ENCODE measurements around the gene MYL7.

MYL7 gene

GRCh38 chr7:44167920-44168319 lies 26.8 kb upstream of the MYL7 start:
- H3K27me3 ChIP-seq (ENCODE audit: insufficient read depth, low read length) = no peaks in the 10 kb centered on the region
- peaks cover 9% of the 10 kb centered on the region; the same call in 1 of the 2 replicates for H3K4me1 ChIP-seq (ENCODE audit: insufficient read depth, low read length)
- H3K4me3 ChIP-seq (ENCODE audit: low read length) = no peak overlapping the region
- no peaks in the 10 kb centered on the region for H3K36me3 ChIP-seq (ENCODE audit: insufficient read depth, low read length)
- H3K27ac ChIP-seq (ENCODE audit: low read depth, low read length) = no peak overlapping the region
- no peak overlapping the region for H3K9ac ChIP-seq (ENCODE audit: low read depth, low read length)
- peaks cover 2% of the 10 kb centered on the region; the same call in 1 of the 2 replicates for H3K9me3 ChIP-seq (ENCODE audit: insufficient read depth, low read depth, low read length)

- no peak overlapping the region for H3K27ac ChIP-seq (ENCODE audit: low read depth, low read length)
Observed at GRCh38 chr7:44163591-44163990, 22.5 kb upstream of the MYL7 start.

DNA sequence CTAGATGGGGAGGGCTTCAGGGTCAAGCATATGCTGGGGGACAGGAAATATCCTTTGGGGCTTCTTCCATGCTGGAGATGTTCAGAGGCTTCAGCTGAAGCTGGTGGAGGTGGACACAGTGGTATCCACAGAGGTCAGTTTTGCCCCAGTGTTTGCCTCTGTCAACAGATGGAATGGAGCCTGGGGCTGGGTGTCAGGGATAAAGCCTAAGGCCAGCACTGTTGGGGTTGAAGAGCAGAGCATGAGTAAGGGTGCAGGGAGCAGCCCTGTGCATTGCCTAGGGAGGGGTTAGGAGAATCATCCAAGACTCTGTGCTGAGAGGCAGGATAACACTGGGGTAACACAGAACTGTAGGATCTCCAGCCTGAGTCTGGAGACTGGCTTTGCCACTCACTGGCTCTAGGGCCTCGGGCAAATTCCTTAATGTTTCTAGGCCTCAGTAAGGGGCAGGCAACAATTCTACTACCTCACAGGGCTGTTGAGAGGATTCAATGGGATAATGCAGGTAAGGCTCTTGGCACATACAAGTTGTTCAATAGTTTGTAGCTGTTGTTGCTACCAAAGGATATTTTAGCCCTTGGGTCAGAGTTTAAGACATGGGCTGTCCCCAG lies 21.8 kb upstream of the MYL7 start:
- no peaks in the 10 kb centered on the region for H3K27me3 ChIP-seq (ENCODE audit: insufficient read depth, low read length)
- H3K4me1 ChIP-seq (ENCODE audit: insufficient read depth, low read length) = peaks cover 9% of the 10 kb centered on the region; the same call in 1 of the 2 replicates
- H3K4me3 ChIP-seq (ENCODE audit: low read length) = no peak overlapping the region
- no peaks in the 10 kb centered on the region for H3K36me3 ChIP-seq (ENCODE audit: insufficient read depth, low read length)
- 84% methylated on average over 1 of the region's 1 CpG for WGBS
- no peak overlapping the region for H3K9ac ChIP-seq (ENCODE audit: low read depth, low read length)
- no peak overlapping the region for H3K27ac ChIP-seq (ENCODE audit: low read depth, low read length)
- peaks cover 2% of the 10 kb centered on the region; the same call in 1 of the 2 replicates for H3K9me3 ChIP-seq (ENCODE audit: insufficient read depth, low read depth, low read length)

More at GRCh38 chr7:44163591-44163990, 22.5 kb upstream of the MYL7 start:
- Histone ChIP-seq H3K36me3 (ENCODE audit: insufficient read depth, low read length) (no peaks in the 10 kb centered on the region), H3K4me3 (ENCODE audit: low read length) (no peak overlapping the region), H3K4me1 (ENCODE audit: insufficient read depth, low read length) (peaks cover 9% of the 10 kb centered on the region; the same call in 1 of the 2 replicates), H3K27me3 (ENCODE audit: insufficient read depth, low read length) (no peaks in the 10 kb centered on the region), H3K9ac (ENCODE audit: low read depth, low read length) (no peak overlapping the region), H3K9me3 (ENCODE audit: insufficient read depth, low read depth, low read length) (peaks cover 2% of the 10 kb centered on the region; the same call in 1 of the 2 replicates)
- WGBS = 75% methylated on average over 1 of the region's 1 CpG

DNA sequence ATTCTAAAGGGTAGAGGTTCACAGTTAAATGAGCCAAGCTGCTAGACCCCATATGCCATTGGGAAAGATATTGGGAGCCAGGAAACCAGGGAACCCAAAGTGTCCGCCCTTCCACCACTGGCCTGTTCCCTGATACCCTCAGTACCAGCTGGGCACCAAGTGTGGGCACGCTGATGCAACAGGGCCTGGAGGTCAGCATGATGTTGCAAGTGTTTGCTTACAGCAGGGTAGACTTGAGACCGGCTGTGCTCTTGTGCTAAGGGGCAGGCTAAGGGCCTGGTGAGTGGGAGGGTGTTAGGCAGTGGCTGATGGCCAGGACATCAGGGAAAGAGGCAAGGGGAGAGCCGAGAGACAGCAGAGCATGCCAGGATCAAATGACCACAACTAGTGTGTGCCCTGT lies 21.0 kb upstream of the MYL7 start:
- Histone ChIP-seq H3K36me3 (ENCODE audit: insufficient read depth, low read length) (no peaks in the 10 kb centered on the region), H3K4me3 (ENCODE audit: low read length) (no peak overlapping the region), H3K9me3 (ENCODE audit: insufficient read depth, low read depth, low read length) (peaks cover 2% of the 10 kb centered on the region; the same call in 1 of the 2 replicates), H3K27ac (ENCODE audit: low read depth, low read length) (no peak overlapping the region), H3K9ac (ENCODE audit: low read depth, low read length) (no peak overlapping the region), H3K4me1 (ENCODE audit: insufficient read depth, low read length) (peaks cover 9% of the 10 kb centered on the region; the same call in 1 of the 2 replicates), H3K27me3 (ENCODE audit: insufficient read depth, low read length) (no peaks in the 10 kb centered on the region)
- WGBS = 87% methylated on average over 4 of the region's 4 CpGs

DNA sequence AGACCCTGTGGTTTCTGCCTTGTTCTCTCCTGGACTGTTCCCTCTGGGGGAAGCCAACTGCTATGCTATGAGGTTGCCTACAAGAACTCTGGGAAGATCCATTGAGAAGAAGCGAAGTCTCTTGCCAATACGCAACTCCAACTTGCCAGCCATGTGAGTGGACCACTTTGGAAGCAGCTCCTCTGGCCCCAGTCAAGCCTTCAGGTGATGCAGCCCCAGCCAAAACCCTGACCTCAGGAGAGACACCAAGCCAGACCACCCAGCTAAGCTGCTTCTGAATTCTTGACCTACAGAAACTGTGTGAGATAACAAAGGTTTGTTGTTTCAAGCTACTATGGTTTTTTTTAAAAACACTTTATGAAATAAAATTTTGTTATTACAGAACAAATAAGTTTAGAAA lies 20.2 kb upstream of the MYL7 start:
- H3K4me3 ChIP-seq (ENCODE audit: low read length) = no peak overlapping the region
- no peaks in the 10 kb centered on the region for H3K27me3 ChIP-seq (ENCODE audit: insufficient read depth, low read length)
- no peaks in the 10 kb centered on the region for H3K36me3 ChIP-seq (ENCODE audit: insufficient read depth, low read length)
- H3K9me3 ChIP-seq (ENCODE audit: insufficient read depth, low read depth, low read length) = peaks cover 2% of the 10 kb centered on the region; the same call in 1 of the 2 replicates
- no peak overlapping the region for H3K27ac ChIP-seq (ENCODE audit: low read depth, low read length)
- WGBS = 93% methylated on average over 2 of the region's 2 CpGs
- H3K9ac ChIP-seq (ENCODE audit: low read depth, low read length) = no peak overlapping the region
- H3K4me1 ChIP-seq (ENCODE audit: insufficient read depth, low read length) = peaks cover 9% of the 10 kb centered on the region; the same call in 1 of the 2 replicates

- Histone ChIP-seq H3K9me3 (ENCODE audit: insufficient read depth, low read depth, low read length) (no peaks in the 10 kb centered on the region), H3K27me3 (ENCODE audit: insufficient read depth, low read length) (no peaks in the 10 kb centered on the region), H3K36me3 (ENCODE audit: insufficient read depth, low read length) (no peaks in the 10 kb centered on the region), H3K9ac (ENCODE audit: low read depth, low read length) (no peak overlapping the region), H3K27ac (ENCODE audit: low read depth, low read length) (no peak overlapping the region), H3K4me3 (ENCODE audit: low read length) (no peak overlapping the region), H3K4me1 (ENCODE audit: insufficient read depth, low read length) (peaks cover 9% of the 10 kb centered on the region; the same call in 1 of the 2 replicates)
- WGBS = 95% methylated on average over 5 of the region's 5 CpGs
Observed at GRCh38 chr7:44159824-44160630, 18.9 kb upstream of the MYL7 start.

DNA sequence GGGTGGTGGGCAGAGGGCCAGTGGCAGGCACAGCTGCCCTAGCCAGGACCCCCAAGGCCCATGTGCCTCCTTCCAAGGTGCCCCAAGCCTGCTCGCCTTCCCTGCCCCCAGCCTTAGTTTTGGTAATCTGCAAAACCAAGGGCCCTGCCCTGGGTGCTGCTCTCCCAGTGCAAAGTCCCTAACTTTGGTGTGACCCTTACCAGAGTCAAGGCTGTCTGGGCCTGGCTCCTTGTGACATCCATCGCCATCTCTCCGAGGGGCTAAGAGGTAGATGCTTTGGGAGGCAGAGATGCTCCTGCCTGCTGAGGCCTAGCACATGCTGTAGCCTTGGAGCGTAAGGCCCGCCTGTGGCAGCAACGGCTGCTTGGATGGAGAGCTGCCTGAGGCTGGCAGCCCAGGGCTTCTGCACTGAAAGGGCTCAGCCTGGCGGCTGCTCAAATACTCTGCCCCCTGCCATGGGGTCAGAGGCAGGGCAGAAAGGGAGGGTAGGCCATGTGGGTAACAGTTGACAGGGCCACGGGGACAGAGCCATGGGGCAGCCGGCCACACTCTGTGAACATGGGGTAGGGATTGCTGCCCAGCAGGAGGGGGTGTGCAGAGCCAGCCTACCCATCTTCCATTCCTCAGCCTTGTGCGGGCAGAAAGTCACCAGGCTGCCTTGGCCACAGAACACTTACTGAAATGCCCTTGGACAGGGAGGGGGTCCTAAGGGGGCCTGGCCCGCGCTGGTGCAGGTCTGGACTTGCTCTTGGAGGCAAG lies 17.9 kb upstream of the MYL7 start:
- Histone ChIP-seq H3K4me3 (ENCODE audit: low read length) (no peak overlapping the region), H3K36me3 (ENCODE audit: insufficient read depth, low read length) (no peaks in the 10 kb centered on the region), H3K4me1 (ENCODE audit: insufficient read depth, low read length) (peaks cover 7% of the 10 kb centered on the region; the same call in 1 of the 2 replicates), H3K27ac (ENCODE audit: low read depth, low read length) (no peak overlapping the region), H3K9ac (ENCODE audit: low read depth, low read length) (no peak overlapping the region), H3K9me3 (ENCODE audit: insufficient read depth, low read depth, low read length) (no peaks in the 10 kb centered on the region), H3K27me3 (ENCODE audit: insufficient read depth, low read length) (no peaks in the 10 kb centered on the region)
- 91% methylated on average over 12 of the region's 12 CpGs for WGBS

DNA sequence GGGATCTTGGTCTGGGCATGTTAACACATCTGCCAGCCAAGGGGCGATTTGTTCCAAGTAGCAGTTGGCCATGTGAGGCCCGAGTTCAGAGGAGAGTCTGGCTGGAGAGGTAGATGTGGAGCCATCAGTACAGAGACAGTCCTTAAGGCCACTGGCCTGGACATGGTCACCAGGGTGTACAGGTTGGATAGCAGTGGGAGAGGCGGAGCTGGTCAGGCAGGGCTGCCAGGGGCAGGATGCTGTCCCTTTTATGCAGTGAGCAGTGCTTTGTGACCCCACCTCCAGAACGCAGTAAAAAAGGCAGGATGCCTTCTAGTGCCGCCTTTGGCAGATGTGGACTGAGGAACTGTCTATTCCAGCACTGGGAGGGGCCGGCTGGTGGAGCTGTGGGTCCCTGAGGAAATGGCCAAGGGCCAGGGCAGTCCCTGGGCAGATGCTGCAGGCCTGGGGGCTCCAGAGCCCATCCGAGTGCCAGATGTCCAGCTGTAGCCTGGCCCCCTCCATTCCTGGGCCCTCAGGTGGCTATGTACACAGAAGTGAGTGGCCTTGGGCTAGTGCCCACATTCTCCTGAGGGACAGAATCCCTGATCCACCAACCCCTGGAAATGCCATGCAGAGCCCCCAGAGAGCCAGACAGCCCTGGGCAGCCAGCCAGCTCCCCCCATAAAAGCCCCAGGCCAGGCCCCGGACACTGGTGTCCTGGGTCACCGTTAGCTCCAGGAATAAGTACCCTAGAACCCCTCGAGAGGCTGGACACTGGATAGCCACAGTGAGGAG lies 17.2 kb upstream of the MYL7 start:
- H3K36me3 ChIP-seq (ENCODE audit: insufficient read depth, low read length) = no peaks in the 10 kb centered on the region
- no peak overlapping the region for H3K9ac ChIP-seq (ENCODE audit: low read depth, low read length)
- no peaks in the 10 kb centered on the region for H3K27me3 ChIP-seq (ENCODE audit: insufficient read depth, low read length)
- no peak overlapping the region for H3K4me3 ChIP-seq (ENCODE audit: low read length)
- no peaks in the 10 kb centered on the region for H3K9me3 ChIP-seq (ENCODE audit: insufficient read depth, low read depth, low read length)
- H3K4me1 ChIP-seq (ENCODE audit: insufficient read depth, low read length) = peaks cover 1% of the 10 kb centered on the region; the same call in 1 of the 2 replicates
- 89% methylated on average over 10 of the region's 10 CpGs for WGBS
- no peak overlapping the region for H3K27ac ChIP-seq (ENCODE audit: low read depth, low read length)

- no peaks in the 10 kb centered on the region for H3K9me3 ChIP-seq (ENCODE audit: insufficient read depth, low read depth, low read length)
- H3K9ac ChIP-seq (ENCODE audit: low read depth, low read length) = no peak overlapping the region
- H3K27me3 ChIP-seq (ENCODE audit: insufficient read depth, low read length) = no peaks in the 10 kb centered on the region
- H3K36me3 ChIP-seq (ENCODE audit: insufficient read depth, low read length) = no peaks in the 10 kb centered on the region
- H3K4me1 ChIP-seq (ENCODE audit: insufficient read depth, low read length) = no peaks in the 10 kb centered on the region
- WGBS = 80% methylated on average over 15 of the region's 15 CpGs
- H3K4me3 ChIP-seq (ENCODE audit: low read length) = no peak overlapping the region
- H3K27ac ChIP-seq (ENCODE audit: low read depth, low read length) = no peak overlapping the region
Observed at GRCh38 chr7:44157116-44158080, 16.3 kb upstream of the MYL7 start.
